ENCODE results near the gene SIPA1L2.

Gene SIPA1L2

DNA sequence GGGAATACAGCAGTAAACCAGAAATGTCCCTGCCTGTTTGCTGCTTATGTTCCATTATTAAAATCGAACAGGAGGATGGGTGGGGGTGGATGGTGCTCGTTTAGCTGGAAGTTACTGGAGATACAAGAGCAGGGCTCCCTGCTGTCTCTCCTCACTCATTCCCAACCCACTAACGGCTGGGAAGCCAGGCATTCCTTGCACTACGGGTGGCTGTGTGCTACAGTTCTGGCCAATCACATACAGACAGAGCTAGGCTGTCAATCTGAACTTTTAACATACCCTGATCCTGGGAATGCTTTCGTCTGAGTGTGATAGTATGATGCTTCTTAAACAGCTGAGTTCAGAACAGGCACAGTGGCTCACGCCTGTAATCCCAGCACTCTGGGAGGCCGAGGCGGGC lies 7.0 kb downstream of the SIPA1L2 start:
- no peak overlapping the region for H2BK15ac ChIP-seq (ENCODE audit: low read depth, poor library complexity, severe bottlenecking)
- H4K91ac ChIP-seq (ENCODE audit: low read length): no peak overlapping the region
- H3K4me3 ChIP-seq (ENCODE audit: insufficient read depth in 1 of 2, low read depth in 1 of 2, low read length in 2 of 2): no peak overlapping the region
- no peak overlapping the region for H4K8ac ChIP-seq (ENCODE audit: low read length)
- H3K4me1 ChIP-seq (ENCODE audit: control insufficient read depth, insufficient read depth, low read depth, low read length): peaks cover 6% of the 10 kb centered on the region
- H2BK12ac ChIP-seq (ENCODE audit: low read length in 2 of 2): peak overlapping the region in 1 of 2 experiments; percentile 37
- H2AFZ ChIP-seq (ENCODE audit: low read depth, low read length): no peak overlapping the region
- peak; percentile 12 for DNase-seq
- H3K9ac ChIP-seq (ENCODE audit: low read length): no peak overlapping the region
- H3K79me1 ChIP-seq (replicated peaks; ENCODE audit: low read length, poor library complexity, severe bottlenecking): peaks cover 6% of the 10 kb centered on the region
- peak overlapping the region in 1 of 2 experiments; percentile 53 for H3K14ac ChIP-seq (ENCODE audit: low read length in 2 of 2)
- H3K27me3 ChIP-seq (ENCODE audit: control insufficient read depth in 1 of 2, insufficient read depth in 1 of 2, low read length in 2 of 2): peaks cover 0 to 5% of the 10 kb centered on the region in 2 experiments
- H3K4me2 ChIP-seq (ENCODE audit: low read length, poor library complexity, severe bottlenecking): no peak overlapping the region
- no peak overlapping the region for H2BK120ac ChIP-seq (ENCODE audit: low read depth, low read length)
- H3K18ac ChIP-seq (ENCODE audit: low read depth in 1 of 2, low read length in 2 of 2): peak overlapping the region in 1 of 2 experiments; percentile 18
- H2BK5ac ChIP-seq (ENCODE audit: low read depth, low read length, poor library complexity, severe bottlenecking): no peak overlapping the region
- no peak overlapping the region for H2AK5ac ChIP-seq (ENCODE audit: low read length, severe bottlenecking)
- 42% methylated on average over 5 of the region's 8 CpGs for WGBS
- H3K9me3 ChIP-seq (ENCODE audit: control insufficient read depth, low read length): no peaks in the 10 kb centered on the region
- H3K27ac ChIP-seq (ENCODE audit: low read length, poor library complexity, severe bottlenecking): no peak overlapping the region
- H3K4ac ChIP-seq (ENCODE audit: low read depth in 1 of 2, low read length in 2 of 2): no peak overlapping the region
- H3K23ac ChIP-seq (ENCODE audit: low read length in 2 of 2): no peak overlapping the region
- no peaks in the 10 kb centered on the region for H3K36me3 ChIP-seq (ENCODE audit: control insufficient read depth in 1 of 2, insufficient read depth in 2 of 2, low read depth in 1 of 2, low read length in 2 of 2)

DNA sequence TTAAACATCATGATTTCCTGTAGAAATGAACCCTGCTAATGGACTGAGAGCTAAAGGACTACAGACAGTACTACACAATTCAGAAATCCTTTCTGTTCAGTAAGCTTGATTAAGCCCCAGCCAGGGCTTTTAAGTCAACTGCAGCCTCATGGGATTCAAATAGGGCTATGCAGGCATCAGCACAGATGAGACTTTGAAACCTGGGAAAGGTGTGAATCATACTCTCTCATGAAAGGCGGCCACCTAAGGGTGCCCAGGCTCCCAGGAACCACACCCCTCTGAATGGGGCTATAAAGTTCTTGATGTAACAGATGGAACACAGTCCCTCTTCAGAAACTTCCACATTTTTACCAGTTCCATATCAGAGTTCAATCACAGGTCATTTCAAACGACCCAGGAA lies 7.6 kb downstream of the SIPA1L2 start:
- Histone ChIP-seq H2BK5ac (ENCODE audit: low read depth, low read length, poor library complexity, severe bottlenecking) (peak overlapping the region; percentile 3), H2AK5ac (ENCODE audit: low read length, severe bottlenecking) (no peak overlapping the region), H3K14ac (ENCODE audit: low read length in 2 of 2) (no peak overlapping the region), H4K8ac (ENCODE audit: low read length) (no peak overlapping the region), H3K18ac (ENCODE audit: low read depth in 1 of 2, low read length in 2 of 2) (no peak overlapping the region), H3K9me3 (ENCODE audit: control insufficient read depth, low read length) (no peaks in the 10 kb centered on the region), H2BK15ac (ENCODE audit: low read depth, poor library complexity, severe bottlenecking) (no peak overlapping the region), H3K4me3 (ENCODE audit: insufficient read depth in 1 of 2, low read depth in 1 of 2, low read length in 2 of 2) (no peak overlapping the region), H3K4me1 (ENCODE audit: control insufficient read depth, insufficient read depth, low read depth, low read length) (peaks cover 6% of the 10 kb centered on the region), H3K27ac (ENCODE audit: low read length, poor library complexity, severe bottlenecking) (no peak overlapping the region), H3K4ac (ENCODE audit: low read depth in 1 of 2, low read length in 2 of 2) (no peak overlapping the region), H2AFZ (ENCODE audit: low read depth, low read length) (no peak overlapping the region), H4K91ac (ENCODE audit: low read length) (no peak overlapping the region), H3K4me2 (ENCODE audit: low read length, poor library complexity, severe bottlenecking) (no peak overlapping the region), H3K36me3 (ENCODE audit: control insufficient read depth in 1 of 2, insufficient read depth in 2 of 2, low read depth in 1 of 2, low read length in 2 of 2) (no peaks in the 10 kb centered on the region), H2BK120ac (ENCODE audit: low read depth, low read length) (no peak overlapping the region), H3K9ac (ENCODE audit: low read length) (no peak overlapping the region), H2BK12ac (ENCODE audit: low read length in 2 of 2) (no peak overlapping the region), H3K23ac (ENCODE audit: low read length in 2 of 2) (no peak overlapping the region), H3K27me3 (ENCODE audit: control insufficient read depth in 1 of 2, insufficient read depth in 1 of 2, low read length in 2 of 2) (peaks cover 0 to 4% of the 10 kb centered on the region in 2 experiments), H3K79me1 (replicated peaks; ENCODE audit: low read length, poor library complexity, severe bottlenecking) (peaks cover 6% of the 10 kb centered on the region)
- no peak for DNase-seq
- WGBS: 67% methylated on average over 1 of the region's 2 CpGs

DNA sequence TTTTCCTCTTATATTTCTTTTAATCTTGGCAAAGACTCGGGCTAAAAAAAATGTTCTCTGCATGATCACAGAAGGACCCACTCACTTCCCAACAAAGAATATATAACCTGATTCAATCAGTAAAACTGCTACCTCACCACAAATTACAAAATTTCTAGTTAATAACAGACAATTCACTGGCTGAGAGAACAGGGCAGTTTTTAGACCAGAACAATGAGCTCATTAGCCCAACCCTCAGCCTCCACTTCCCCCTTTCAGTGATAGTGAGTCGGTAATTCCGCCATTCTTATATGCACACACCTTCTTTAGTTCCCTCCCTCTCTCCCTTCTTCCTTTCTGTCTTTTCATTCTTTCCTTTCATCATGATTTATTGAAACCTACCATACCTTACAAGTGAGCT lies 8.9 kb downstream of the SIPA1L2 start:
- Histone ChIP-seq H3K27me3 (ENCODE audit: control insufficient read depth in 1 of 2, insufficient read depth in 1 of 2, low read length in 2 of 2) (no peaks in the 10 kb centered on the region), H3K4me2 (ENCODE audit: low read length, poor library complexity, severe bottlenecking) (no peak overlapping the region), H3K4me1 (ENCODE audit: control insufficient read depth, insufficient read depth, low read depth, low read length) (peaks cover 9% of the 10 kb centered on the region), H2AK5ac (ENCODE audit: low read length, severe bottlenecking) (no peak overlapping the region), H4K91ac (ENCODE audit: low read length) (no peak overlapping the region), H2AFZ (ENCODE audit: low read depth, low read length) (no peak overlapping the region), H2BK120ac (ENCODE audit: low read depth, low read length) (no peak overlapping the region), H3K4ac (ENCODE audit: low read depth in 1 of 2, low read length in 2 of 2) (no peak overlapping the region), H3K14ac (ENCODE audit: low read length in 2 of 2) (no peak overlapping the region), H3K9me3 (ENCODE audit: control insufficient read depth, low read length) (no peaks in the 10 kb centered on the region), H2BK12ac (ENCODE audit: low read length in 2 of 2) (no peak overlapping the region), H3K27ac (ENCODE audit: low read length, poor library complexity, severe bottlenecking) (no peak overlapping the region), H3K79me1 (replicated peaks; ENCODE audit: low read length, poor library complexity, severe bottlenecking) (peaks cover 11% of the 10 kb centered on the region), H2BK5ac (ENCODE audit: low read depth, low read length, poor library complexity, severe bottlenecking) (no peak overlapping the region), H3K9ac (ENCODE audit: low read length) (no peak overlapping the region), H3K36me3 (ENCODE audit: control insufficient read depth in 1 of 2, insufficient read depth in 2 of 2, low read depth in 1 of 2, low read length in 2 of 2) (peaks cover 0 to 4% of the 10 kb centered on the region in 2 experiments), H2BK15ac (ENCODE audit: low read depth, poor library complexity, severe bottlenecking) (no peak overlapping the region), H3K4me3 (ENCODE audit: insufficient read depth in 1 of 2, low read depth in 1 of 2, low read length in 2 of 2) (no peak overlapping the region), H4K8ac (ENCODE audit: low read length) (no peak overlapping the region), H3K23ac (ENCODE audit: low read length in 2 of 2) (no peak overlapping the region), H3K18ac (ENCODE audit: low read depth in 1 of 2, low read length in 2 of 2) (no peak overlapping the region)
- DNase-seq: no peak
- WGBS: 95% methylated on average over 3 of the region's 3 CpGs

DNA sequence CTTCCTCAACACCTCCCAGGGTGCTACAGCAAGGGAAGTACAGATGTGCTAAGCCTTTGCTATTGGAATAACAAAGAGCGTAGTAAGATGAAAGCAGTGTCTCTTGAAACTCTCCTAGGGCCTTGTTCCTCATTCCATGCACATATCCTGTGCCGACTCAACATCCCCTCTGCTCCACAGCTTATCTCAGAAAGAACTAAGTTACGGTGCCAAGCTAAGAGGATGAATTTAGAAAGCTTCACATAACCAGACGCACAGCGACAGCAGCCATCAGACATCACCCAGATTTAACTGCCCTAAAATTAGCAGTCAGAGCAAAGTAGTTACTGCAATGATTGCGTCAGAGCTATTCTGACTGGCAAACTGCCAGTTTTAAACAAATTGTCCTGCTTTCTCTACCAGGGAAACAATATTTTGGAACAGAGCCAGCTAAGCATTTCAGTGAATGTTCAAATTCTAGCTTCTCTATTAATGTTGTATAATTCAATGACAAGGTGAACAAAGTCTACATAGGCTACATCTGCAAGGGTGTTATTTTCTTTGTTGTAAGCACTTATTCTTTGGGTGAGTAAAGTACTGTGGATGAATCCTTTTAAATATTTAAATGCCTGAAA lies 9.5 kb downstream of the SIPA1L2 start:
- peak; percentile 85 for DNase-seq
- Histone ChIP-seq H2BK120ac (ENCODE audit: low read depth, low read length) (no peak overlapping the region), H3K14ac (ENCODE audit: low read length in 2 of 2) (no peak overlapping the region), H2BK12ac (ENCODE audit: low read length in 2 of 2) (no peak overlapping the region), H3K27ac (ENCODE audit: low read length, poor library complexity, severe bottlenecking) (no peak overlapping the region), H3K4me1 (ENCODE audit: control insufficient read depth, insufficient read depth, low read depth, low read length) (peaks cover 9% of the 10 kb centered on the region), H3K9me3 (ENCODE audit: control insufficient read depth, low read length) (no peaks in the 10 kb centered on the region), H2AK5ac (ENCODE audit: low read length, severe bottlenecking) (no peak overlapping the region), H3K4ac (ENCODE audit: low read depth in 1 of 2, low read length in 2 of 2) (no peak overlapping the region), H3K18ac (ENCODE audit: low read depth in 1 of 2, low read length in 2 of 2) (peak overlapping the region in 1 of 2 experiments; percentile 28), H2BK15ac (ENCODE audit: low read depth, poor library complexity, severe bottlenecking) (no peak overlapping the region), H3K9ac (ENCODE audit: low read length) (peak overlapping the region; percentile 41), H2BK5ac (ENCODE audit: low read depth, low read length, poor library complexity, severe bottlenecking) (no peak overlapping the region), H3K36me3 (ENCODE audit: control insufficient read depth in 1 of 2, insufficient read depth in 2 of 2, low read depth in 1 of 2, low read length in 2 of 2) (peaks cover 0 to 4% of the 10 kb centered on the region in 2 experiments), H2AFZ (ENCODE audit: low read depth, low read length) (no peak overlapping the region), H3K79me1 (replicated peaks; ENCODE audit: low read length, poor library complexity, severe bottlenecking) (peaks cover 15% of the 10 kb centered on the region), H4K91ac (ENCODE audit: low read length) (no peak overlapping the region), H3K27me3 (ENCODE audit: control insufficient read depth in 1 of 2, insufficient read depth in 1 of 2, low read length in 2 of 2) (no peaks in the 10 kb centered on the region), H3K23ac (ENCODE audit: low read length in 2 of 2) (no peak overlapping the region), H4K8ac (ENCODE audit: low read length) (no peak overlapping the region), H3K4me3 (ENCODE audit: insufficient read depth in 1 of 2, low read depth in 1 of 2, low read length in 2 of 2) (no peak overlapping the region), H3K4me2 (ENCODE audit: low read length, poor library complexity, severe bottlenecking) (no peak overlapping the region)
- 20% methylated on average over 6 of the region's 6 CpGs for WGBS

Data from mesenchymal stem cell (in vitro differentiated cells and primary cell).